ENCODE measurements around the gene SORT1. TPM values are rescaled to one million over a fixed set of nuclear protein-coding genes. Genes with fewer than 3 reads are reported as not detected.

Gene SORT1
- total and polyA plus RNA-seq, 2 of the 13 experiments (the other 11 are each of a cell fraction or from before 2014, with no cell fraction given), result 32.4 to 93.0 TPM

- no peak for TF ChIP-seq MYNN (CRISPR knock-in tag; IDR thresholded peaks at IDR 0.05; ENCODE audit: low read depth)
These were observed 36.1 kb downstream of the SORT1 start (continued) for GRCh38 chr1:109361649-109362048.

- H3K9me3 ChIP-seq (ENCODE audit: low read length), result no peaks in the 10 kb centered on the region
- intact Hi-C loops (cut with micrococcal nuclease; ENCODE audit: unreplicated experiment) (no loop called here), in situ Hi-C loops (cut with HindIII; ENCODE audit: extremely low pct_ligation_motif_present, low pct_unique_long_range_greater_than_20kb) (no loop called here)
- H3K79me2 ChIP-seq (ENCODE audit: insufficient read depth, low read length), result no peaks in the 10 kb centered on the region
- no peak overlapping the region for H3K4me3 ChIP-seq (replicated peaks in 1 of 3; ENCODE audit: insufficient read depth in 1 of 3, low read depth in 2 of 3, low read length in 3 of 3)
- FAIRE-seq, result no peak
- H3K4me2 ChIP-seq (ENCODE audit: low read depth, low read length), result no peak overlapping the region
- peaks cover 7 to 24% of the 10 kb centered on the region in 2 experiments for H3K36me3 ChIP-seq (replicated peaks in 1 of 2; ENCODE audit: control insufficient read depth in 1 of 2, insufficient read depth in 2 of 2, low read length in 2 of 2)
- 97% methylated on average over 2 of the region's 2 CpGs for WGBS (ENCODE audit: low lambda C conversion rate)
- no peaks in the 10 kb centered on the region for H4K20me1 ChIP-seq (ENCODE audit: insufficient read depth, low read length)
- no peak overlapping the region for H3K27ac ChIP-seq (ENCODE audit: extremely low read length, insufficient read depth, low read length)
- H2AFZ ChIP-seq (ENCODE audit: low read length), result no peak overlapping the region
- no peak for DNase-seq (ENCODE audit: low spot score)
- peaks cover 23% of the 10 kb centered on the region for H3K4me1 ChIP-seq (ENCODE audit: insufficient read depth, low read length)
- ChIA-PET POLR2A (no interaction called here), CTCF (ENCODE audit: low intra/inter-chr PET ratio, low total read pairs) (no interaction called here)
- no peak overlapping the region for H3K9ac ChIP-seq (ENCODE audit: insufficient read depth, low read depth, low read length)
- no peak for ATAC-seq
- H3K27me3 ChIP-seq (ENCODE audit: control insufficient read depth in 1 of 2, insufficient read depth in 2 of 2, low read length in 2 of 2), result no peaks in the 10 kb centered on the region
- no TSS peak for BruUV-seq (replicated peaks)
- TF ChIP-seq ZNF816 (CRISPR knock-in tag; IDR thresholded peaks at IDR 0.05; ENCODE audit: borderline replicate concordance) (no peak), MAFG (CRISPR knock-in tag; IDR thresholded peaks at IDR 0.05) (no peak), ARID5B (CRISPR knock-in tag; IDR thresholded peaks at IDR 0.05) (no peak), BORCS8-MEF2B (CRISPR knock-in tag; IDR thresholded peaks at IDR 0.05) (no peak), STAG1 (CRISPR knock-in tag; IDR thresholded peaks at IDR 0.05) (no peak), ZNF761 (CRISPR knock-in tag; conservative IDR thresholded peaks at IDR 0.05) (no peak), GPN1 (CRISPR knock-in tag; IDR thresholded peaks at IDR 0.05; ENCODE audit: borderline replicate concordance) (no peak), CTCF (CRISPR knock-in tag; IDR thresholded peaks at IDR 0.05) (no peak), ZBTB26 (CRISPR knock-in tag; IDR thresholded peaks at IDR 0.05; ENCODE audit: borderline replicate concordance) (no peak), AGO1 (IDR thresholded peaks at IDR 0.05; ENCODE audit: low read depth, low read length, poor library complexity, severe bottlenecking) (no peak), ZNF343 (CRISPR knock-in tag; IDR thresholded peaks at IDR 0.05) (no peak), ZNF331 (CRISPR knock-in tag; IDR thresholded peaks at IDR 0.05) (no peak), ETV5 (CRISPR knock-in tag; IDR thresholded peaks at IDR 0.05; ENCODE audit: borderline replicate concordance) (no peak), DDIT3 (CRISPR knock-in tag; IDR thresholded peaks at IDR 0.05) (no peak)
These were observed 36.6 kb downstream of the SORT1 start for GRCh38 chr1:109361069-109361468.
